ENCODE measurements around the gene ANXA11.
A peak's percentile ranks its signal among the peaks of the same experiment; 100 is the strongest.
"Not testable (repeated sequence)": the region's sequence is repeated elsewhere in the genome, so short reads cannot be mapped to it uniquely, and the experiment has no call there.

The ANXA11 gene

DNA sequence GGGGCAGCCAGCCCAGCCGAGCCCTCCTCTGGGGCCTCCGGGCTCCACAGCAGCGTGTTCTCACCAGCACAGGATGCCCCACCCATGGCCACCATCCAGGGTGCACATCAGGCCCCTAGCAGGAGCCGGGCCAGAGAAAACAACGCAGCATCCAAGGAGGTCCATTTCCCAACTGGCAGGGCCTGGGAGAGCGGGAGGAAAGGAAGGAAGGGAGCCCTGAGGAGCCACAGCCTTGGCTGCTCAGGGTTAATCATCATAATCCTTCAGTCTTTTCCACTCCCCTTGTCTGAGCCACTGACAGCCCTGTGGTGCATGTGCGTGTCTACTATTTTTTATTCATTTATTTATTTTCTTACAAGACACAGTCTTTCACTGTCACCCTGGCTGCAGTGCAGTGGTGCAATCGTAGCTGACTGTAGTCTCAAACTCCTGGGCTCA lies 69.2 kb downstream of the ANXA11 start:
- Mint-ChIP-seq H3K4me3 (peak overlapping the region in 2 of 3 experiments; percentile 61 to 76), H3K36me3 (ENCODE audit: low read depth) (no peaks in the 10 kb centered on the region), H3K9me3 (no peaks in the 10 kb centered on the region), H3K27me3 (ENCODE audit: low read depth) (peaks cover 24% of the 10 kb centered on the region), H3K4me1 (peaks cover 56% of the 10 kb centered on the region), H3K27ac (peak overlapping the region in 2 of 3 experiments; percentile 97 to 99)
- TF ChIP-seq, protein P1, sequence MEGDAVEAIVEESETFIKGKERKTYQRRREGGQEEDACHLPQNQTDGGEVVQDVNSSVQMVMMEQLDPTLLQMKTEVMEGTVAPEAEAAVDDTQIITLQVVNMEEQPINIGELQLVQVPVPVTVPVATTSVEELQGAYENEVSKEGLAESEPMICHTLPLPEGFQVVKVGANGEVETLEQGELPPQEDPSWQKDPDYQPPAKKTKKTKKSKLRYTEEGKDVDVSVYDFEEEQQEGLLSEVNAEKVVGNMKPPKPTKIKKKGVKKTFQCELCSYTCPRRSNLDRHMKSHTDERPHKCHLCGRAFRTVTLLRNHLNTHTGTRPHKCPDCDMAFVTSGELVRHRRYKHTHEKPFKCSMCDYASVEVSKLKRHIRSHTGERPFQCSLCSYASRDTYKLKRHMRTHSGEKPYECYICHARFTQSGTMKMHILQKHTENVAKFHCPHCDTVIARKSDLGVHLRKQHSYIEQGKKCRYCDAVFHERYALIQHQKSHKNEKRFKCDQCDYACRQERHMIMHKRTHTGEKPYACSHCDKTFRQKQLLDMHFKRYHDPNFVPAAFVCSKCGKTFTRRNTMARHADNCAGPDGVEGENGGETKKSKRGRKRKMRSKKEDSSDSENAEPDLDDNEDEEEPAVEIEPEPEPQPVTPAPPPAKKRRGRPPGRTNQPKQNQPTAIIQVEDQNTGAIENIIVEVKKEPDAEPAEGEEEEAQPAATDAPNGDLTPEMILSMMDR (IDR thresholded peaks at IDR 0.05; ENCODE audit: unreplicated experiment in 3 of 3) = no peak

DNA sequence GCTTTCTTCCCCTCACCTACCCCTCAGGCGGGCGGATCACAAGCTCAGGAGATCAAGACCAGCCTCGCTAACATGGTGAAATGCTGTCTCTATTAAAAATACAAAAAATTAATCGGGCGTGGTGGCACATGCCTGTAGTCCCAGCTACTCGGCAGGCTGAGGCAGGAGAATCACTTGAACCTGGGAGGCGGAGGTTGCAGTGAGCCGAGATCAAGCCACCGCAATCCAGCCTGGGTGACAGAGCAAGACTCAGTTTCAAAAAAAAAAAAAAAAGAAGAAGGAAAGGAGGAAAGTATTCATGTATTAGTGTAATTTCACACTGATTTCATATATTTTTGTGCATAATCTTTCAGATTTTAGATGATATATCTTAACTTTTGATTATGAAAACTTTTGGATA lies 71.7 kb downstream of the ANXA11 start:
- H3K27ac Mint-ChIP-seq = peak overlapping the region in 2 of 3 experiments; percentile 84 to 95
- not testable (repeated sequence) for H3K9me3 Mint-ChIP-seq; H3K36me3 Mint-ChIP-seq (ENCODE audit: low read depth)
- peaks cover 31% of the 10 kb centered on the region for H3K27me3 Mint-ChIP-seq (ENCODE audit: low read depth)
- H3K4me1 Mint-ChIP-seq = peaks cover 40% of the 10 kb centered on the region
- peak overlapping the region; percentile 79 to 89 (median 85) for H3K4me3 Mint-ChIP-seq

DNA sequence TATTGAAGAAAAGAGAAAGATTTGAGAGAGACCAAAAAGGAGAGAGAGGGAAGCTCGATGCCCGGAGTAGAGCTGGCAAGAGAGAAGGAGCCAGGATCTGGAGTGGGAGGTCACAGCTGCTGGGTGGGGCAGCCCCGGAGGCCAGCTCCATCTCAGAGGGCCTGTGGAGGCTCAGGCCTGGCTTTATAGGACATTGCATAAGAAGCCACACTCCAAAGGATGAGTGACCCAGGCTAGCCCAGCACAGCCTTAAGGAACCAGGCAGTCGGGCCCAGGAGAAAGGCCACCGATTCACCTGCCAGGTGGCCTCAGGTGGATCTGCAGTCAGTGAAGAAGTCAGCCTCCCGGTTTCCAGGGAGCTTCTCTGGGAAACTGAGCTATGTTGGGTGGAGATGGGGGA lies 72.1 kb downstream of the ANXA11 start:
- H3K36me3 Mint-ChIP-seq (ENCODE audit: low read depth) = no peaks in the 10 kb centered on the region
- peaks cover 31% of the 10 kb centered on the region for H3K27me3 Mint-ChIP-seq (ENCODE audit: low read depth)
- H3K4me1 Mint-ChIP-seq = peaks cover 36% of the 10 kb centered on the region
- TF ChIP-seq, protein P1 (IDR thresholded peaks at IDR 0.05; ENCODE audit: unreplicated experiment in 3 of 3) = no peak
- H3K4me3 Mint-ChIP-seq = peak overlapping the region; percentile 79 to 89 (median 85)
- H3K9me3 Mint-ChIP-seq = no peaks in the 10 kb centered on the region
- H3K27ac Mint-ChIP-seq = peak overlapping the region; percentile 52 to 95 (median 84)

DNA sequence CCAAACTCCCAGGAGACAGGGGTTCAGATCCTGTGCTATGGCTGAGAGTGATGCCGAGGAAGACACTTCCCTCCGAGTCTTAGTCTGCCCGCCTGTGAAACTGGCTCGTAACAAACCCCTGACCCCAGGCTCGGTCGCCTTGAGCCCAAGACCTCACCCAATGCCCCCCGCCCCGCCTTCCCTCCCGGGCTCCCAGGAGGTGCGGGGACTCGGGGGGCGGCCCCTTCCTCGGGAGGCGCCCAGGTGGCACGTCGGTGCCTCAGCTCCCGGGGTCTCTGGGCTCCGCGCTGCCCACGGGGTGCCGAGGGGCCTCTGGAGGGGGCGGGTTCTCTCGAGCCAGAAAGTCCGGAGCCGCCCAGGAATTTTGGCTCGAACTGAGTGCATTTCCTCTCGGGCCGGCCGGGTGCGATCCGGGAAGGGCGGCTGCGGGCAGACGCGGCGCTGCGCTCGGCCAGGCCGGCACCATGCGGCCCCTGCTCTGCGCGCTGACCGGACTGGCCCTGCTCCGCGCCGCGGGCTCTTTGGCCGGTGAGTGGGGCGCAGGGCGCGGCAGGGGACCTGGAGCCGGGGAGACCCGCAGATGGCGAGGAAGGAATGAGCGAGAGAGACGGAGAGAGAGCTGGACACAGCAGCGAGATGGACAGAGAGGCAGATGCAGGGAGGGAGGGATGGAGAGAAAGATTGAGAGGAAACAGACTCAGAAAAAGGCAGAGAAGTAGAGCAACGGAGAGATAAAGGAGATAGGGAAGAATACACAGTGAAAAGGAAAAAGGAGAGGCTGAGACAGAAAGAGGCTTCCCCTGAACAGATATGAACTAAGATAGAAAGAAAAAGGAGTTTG lies 72.8 kb downstream of the ANXA11 start, which contains the start of gene PLAC9:
Gene PLAC9 (plus strand): TSS at position 432 of the 841 bp plus-strand sequence. CDS start 33 bp downstream, at position 465.
- Mint-ChIP-seq H3K4me3 (peak within 1 kb of the TSS; percentile 79 to 89 (median 85)), H3K27ac (peak within 1 kb of the TSS; percentile 52 to 95 (median 84)), H3K4me1 (peaks cover 30% of the 10 kb centered on the region), H3K36me3 (ENCODE audit: low read depth) (no peaks in the 10 kb centered on the region), H3K9me3 (no peaks in the 10 kb centered on the region), H3K27me3 (ENCODE audit: low read depth) (peaks cover 31% of the 10 kb centered on the region)
- TF ChIP-seq, protein P1 (IDR thresholded peaks at IDR 0.05; ENCODE audit: unreplicated experiment in 3 of 3) = no peak

DNA sequence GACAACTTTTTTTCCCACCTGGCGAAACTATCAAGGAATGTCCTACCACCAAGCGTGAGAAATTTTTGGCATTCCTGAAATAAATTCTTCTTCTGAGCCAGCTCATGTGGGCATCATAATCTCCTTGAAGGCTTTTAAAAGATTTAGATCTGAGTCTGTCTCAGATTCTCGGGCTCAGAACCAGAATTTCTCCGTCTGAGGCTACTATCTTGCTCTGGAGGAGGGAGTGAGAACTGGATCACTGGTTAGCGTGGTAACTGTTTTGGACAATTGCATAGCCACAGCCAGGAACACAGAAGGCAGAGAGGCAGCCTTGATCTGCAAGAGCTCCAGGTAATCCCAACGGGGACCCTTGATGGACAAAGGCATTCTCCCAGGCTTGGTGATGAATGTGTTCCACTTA lies 73.8 kb downstream of the ANXA11 start:
- Mint-ChIP-seq H3K27me3 (ENCODE audit: low read depth) (peaks cover 34% of the 10 kb centered on the region), H3K27ac (peak overlapping the region in 2 of 3 experiments; percentile 52 to 71), H3K4me3 (peak overlapping the region; percentile 59 to 77 (median 70)), H3K36me3 (ENCODE audit: low read depth) (no peaks in the 10 kb centered on the region), H3K4me1 (peaks cover 22% of the 10 kb centered on the region), H3K9me3 (no peaks in the 10 kb centered on the region)
- TF ChIP-seq, protein P1 (IDR thresholded peaks at IDR 0.05; ENCODE audit: unreplicated experiment in 3 of 3) = no peak

DNA sequence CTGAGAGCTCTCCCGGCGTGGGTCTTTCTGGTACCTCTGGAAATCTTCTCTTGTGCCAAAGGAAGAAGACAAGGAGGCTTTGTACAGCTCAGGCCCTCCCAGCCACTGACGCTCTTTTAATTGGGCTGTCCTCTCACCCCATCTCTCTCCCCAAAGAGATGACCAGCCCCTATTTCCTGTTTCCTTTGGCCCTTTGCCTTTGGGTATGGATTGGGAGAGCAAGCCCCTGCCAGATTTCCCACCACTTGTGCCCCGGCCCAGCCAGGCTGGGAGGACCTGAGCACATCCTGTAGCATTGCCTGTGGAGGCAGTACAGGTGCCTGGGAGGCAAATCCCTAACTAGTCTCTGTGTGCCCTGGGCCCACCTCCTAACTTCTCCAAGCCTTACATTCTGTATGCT lies 78.5 kb downstream of the ANXA11 start:
- no peak overlapping the region for H3K4me3 Mint-ChIP-seq
- H3K27ac Mint-ChIP-seq = peak overlapping the region in 1 of 3 experiments; percentile 70
- no peaks in the 10 kb centered on the region for H3K36me3 Mint-ChIP-seq (ENCODE audit: low read depth)
- TF ChIP-seq, protein P1 (IDR thresholded peaks at IDR 0.05; ENCODE audit: unreplicated experiment in 3 of 3) = no peak
- H3K9me3 Mint-ChIP-seq = no peaks in the 10 kb centered on the region
- peaks cover 5% of the 10 kb centered on the region for H3K4me1 Mint-ChIP-seq
- H3K27me3 Mint-ChIP-seq (ENCODE audit: low read depth) = peaks cover 24% of the 10 kb centered on the region
